ENCODE results near the gene TCIRG1. TPM values are rescaled to one million over a fixed set of nuclear protein-coding genes. Genes with fewer than 3 reads are reported as not detected.

The TCIRG1 gene
- total RNA-seq, 4 donors from 2014 or later: 260 to 697 (median 380) TPM

DNA sequence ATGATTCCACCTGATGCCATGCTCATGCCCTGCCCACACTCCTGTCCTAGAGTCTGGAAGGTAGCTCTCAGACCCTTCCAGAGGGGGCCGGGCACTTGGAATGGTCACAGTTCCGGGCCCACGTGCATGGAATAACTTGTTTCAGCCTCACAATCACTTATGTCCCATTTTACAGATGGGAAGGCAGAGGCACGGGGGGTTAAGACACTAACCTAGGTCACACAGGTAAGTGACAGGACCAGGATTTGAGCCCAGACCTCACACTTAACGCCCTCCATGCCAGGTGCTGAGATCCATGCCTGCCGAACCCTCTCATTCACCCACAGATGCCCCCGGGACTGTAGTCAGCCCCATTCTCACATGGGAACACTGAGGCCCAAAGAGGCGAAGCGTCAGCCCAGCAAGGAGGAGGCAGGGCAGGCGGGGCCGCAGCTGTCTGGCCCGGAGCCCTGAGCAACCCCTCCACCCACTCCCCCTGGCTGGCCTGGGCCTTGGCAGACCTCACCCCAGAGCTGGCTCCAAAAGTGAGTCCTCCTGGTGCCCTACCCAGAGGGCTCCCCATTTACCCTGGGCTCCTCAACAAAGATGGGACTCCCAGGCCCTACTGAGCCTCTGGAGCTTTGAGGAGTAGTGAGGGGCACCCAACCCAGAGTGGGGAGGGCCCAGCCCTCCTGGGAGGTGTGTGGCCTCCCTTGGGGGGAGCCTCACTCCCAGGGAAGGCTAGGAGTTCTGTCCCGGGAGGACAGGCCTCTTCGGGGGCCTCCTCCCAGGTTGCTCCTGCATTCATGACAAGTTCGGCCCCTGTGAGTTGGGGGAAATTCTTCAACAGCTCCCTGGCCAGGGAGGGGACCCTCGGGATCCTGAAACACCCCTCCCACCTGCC, 31.1 kb upstream of the TCIRG1 start:
- Histone ChIP-seq H3K4me3 (no peak overlapping the region), H3K36me3 (no peaks in the 10 kb centered on the region), H3K4me1 (peaks cover 29 to 54% (median 42%) of the 10 kb centered on the region in 4 donors), H3K27ac (peak overlapping the region in 3 of 4 donors; percentile 87 to 96 (median 95)), H3K27me3 (no peaks in the 10 kb centered on the region), H3K9me3 (no peaks in the 10 kb centered on the region)
- 84% methylated on average over 16 of the region's 16 CpGs; no CpG with 5 or more reads in 1 of the 2 donors for WGBS, 2 donors (ENCODE audit: low coverage in 1 of 2)
- no peak for DNase-seq
- intact Hi-C loops (cut with DNase I; ENCODE audit: low total_unique reads): loop anchor here (10.0 kb wide), 1 partner anchor 197 kb away; no protein-coding TSS in a partner anchor
- TF ChIP-seq POLR2AphosphoS5 (IDR thresholded peaks at IDR 0.05): no peak
- no peak for TF ChIP-seq POLR2A (IDR thresholded peaks at IDR 0.05)
- TF ChIP-seq EP300 (IDR thresholded peaks at IDR 0.05; ENCODE audit: low read depth): no peak
- TF ChIP-seq, protein P1, sequence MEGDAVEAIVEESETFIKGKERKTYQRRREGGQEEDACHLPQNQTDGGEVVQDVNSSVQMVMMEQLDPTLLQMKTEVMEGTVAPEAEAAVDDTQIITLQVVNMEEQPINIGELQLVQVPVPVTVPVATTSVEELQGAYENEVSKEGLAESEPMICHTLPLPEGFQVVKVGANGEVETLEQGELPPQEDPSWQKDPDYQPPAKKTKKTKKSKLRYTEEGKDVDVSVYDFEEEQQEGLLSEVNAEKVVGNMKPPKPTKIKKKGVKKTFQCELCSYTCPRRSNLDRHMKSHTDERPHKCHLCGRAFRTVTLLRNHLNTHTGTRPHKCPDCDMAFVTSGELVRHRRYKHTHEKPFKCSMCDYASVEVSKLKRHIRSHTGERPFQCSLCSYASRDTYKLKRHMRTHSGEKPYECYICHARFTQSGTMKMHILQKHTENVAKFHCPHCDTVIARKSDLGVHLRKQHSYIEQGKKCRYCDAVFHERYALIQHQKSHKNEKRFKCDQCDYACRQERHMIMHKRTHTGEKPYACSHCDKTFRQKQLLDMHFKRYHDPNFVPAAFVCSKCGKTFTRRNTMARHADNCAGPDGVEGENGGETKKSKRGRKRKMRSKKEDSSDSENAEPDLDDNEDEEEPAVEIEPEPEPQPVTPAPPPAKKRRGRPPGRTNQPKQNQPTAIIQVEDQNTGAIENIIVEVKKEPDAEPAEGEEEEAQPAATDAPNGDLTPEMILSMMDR (IDR thresholded peaks at IDR 0.05): no peak
- in situ Hi-C loops (cut with MboI; ENCODE audit: low pct_ligation_motif_present in 1 of 4, low pct_unique_long_range_greater_than_20kb in 1 of 4, low sequenced_read_pairs in 3 of 4): no loop called here

DNA sequence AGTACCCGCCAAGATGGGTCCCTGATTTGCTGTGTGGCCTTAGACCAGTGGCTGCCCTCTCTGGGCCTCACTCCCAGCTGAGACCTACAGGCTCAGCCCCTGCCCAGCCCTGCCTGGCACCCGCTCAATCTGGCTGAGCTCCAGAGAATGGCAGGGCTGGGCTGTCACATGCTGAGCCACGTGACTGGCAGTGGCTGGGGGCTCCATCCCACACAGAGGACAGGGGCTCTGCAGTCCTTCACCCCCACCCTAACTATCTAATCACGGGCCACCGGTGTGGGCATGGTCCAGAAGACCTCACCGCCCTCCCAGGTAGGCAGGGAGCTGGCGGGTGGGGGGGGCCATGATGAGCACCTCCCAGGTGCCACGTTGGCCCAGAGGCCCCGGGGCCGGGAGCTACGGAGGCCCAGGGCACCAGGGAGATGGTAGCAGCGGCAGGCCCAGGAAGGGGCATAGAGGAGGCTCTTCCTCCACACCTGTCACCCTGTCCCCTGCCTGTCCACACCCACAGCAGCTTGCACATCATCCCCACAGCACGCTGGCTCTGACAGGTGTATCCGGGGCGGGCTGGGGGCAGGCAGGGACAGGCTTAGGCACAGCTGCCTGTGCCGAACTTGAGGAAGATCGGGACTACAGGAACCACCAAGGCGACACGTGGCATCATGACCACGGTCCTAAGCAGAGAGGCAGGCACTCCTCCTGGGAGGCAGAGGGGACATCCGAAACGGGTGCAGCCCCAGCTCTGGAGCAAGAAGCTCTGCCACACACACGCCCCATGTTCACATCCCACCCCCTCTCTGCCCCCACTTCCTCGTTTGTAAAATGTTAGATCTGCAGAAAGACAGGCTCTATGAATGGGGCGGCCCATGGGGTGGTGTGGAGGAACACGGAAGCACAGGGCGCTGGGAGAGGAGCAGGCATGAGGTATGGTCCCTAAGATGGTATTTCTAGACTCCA, 30.2 kb upstream of the TCIRG1 start:
- intact Hi-C loops (cut with DNase I; ENCODE audit: low total_unique reads) (loop anchor here (10.0 kb wide), 1 partner anchor 196 kb away; no protein-coding TSS in a partner anchor), in situ Hi-C loops (cut with MboI; ENCODE audit: low pct_ligation_motif_present in 1 of 4, low pct_unique_long_range_greater_than_20kb in 1 of 4, low sequenced_read_pairs in 3 of 4) (no loop called here)
- Histone ChIP-seq H3K27ac (peak overlapping the region; percentile 87 to 96 (median 92)), H3K36me3 (no peaks in the 10 kb centered on the region), H3K4me1 (peaks cover 29 to 49% (median 39%) of the 10 kb centered on the region in 4 donors), H3K9me3 (no peaks in the 10 kb centered on the region), H3K27me3 (no peaks in the 10 kb centered on the region), H3K4me3 (no peak overlapping the region)
- TF ChIP-seq POLR2A (IDR thresholded peaks at IDR 0.05) (no peak), POLR2AphosphoS5 (IDR thresholded peaks at IDR 0.05) (peak in 1 of 3 donors; percentile 37)
- WGBS, 2 donors (ENCODE audit: low coverage in 1 of 2): 51% methylated on average over 23 of the region's 27 CpGs; no CpG with 5 or more reads in 1 of the 2 donors
- DNase-seq: peak; percentile 73

GRCh38 chr11:68009391-68010089, 29.3 kb upstream of the TCIRG1 start:
- no peak for TF ChIP-seq EP300 (IDR thresholded peaks at IDR 0.05; ENCODE audit: low read depth)
- TF ChIP-seq, protein P1 (IDR thresholded peaks at IDR 0.05): no peak
- TF ChIP-seq POLR2AphosphoS5 (IDR thresholded peaks at IDR 0.05): no peak
- no peak for TF ChIP-seq POLR2A (IDR thresholded peaks at IDR 0.05)
- Histone ChIP-seq H3K27me3 (no peaks in the 10 kb centered on the region), H3K4me1 (peaks cover 32 to 52% (median 43%) of the 10 kb centered on the region in 4 donors), H3K27ac (peak overlapping the region; percentile 87 to 96 (median 92)), H3K4me3 (peak overlapping the region in 3 of 4 donors; percentile 1 to 41 (median 29)), H3K36me3 (no peaks in the 10 kb centered on the region), H3K9me3 (no peaks in the 10 kb centered on the region)
- in situ Hi-C loops (cut with MboI; ENCODE audit: low pct_ligation_motif_present in 1 of 4, low pct_unique_long_range_greater_than_20kb in 1 of 4, low sequenced_read_pairs in 3 of 4) (no loop called here), intact Hi-C loops (cut with DNase I; ENCODE audit: low total_unique reads) (loop anchor here (10.0 kb wide), 1 partner anchor 195 kb away; no protein-coding TSS in a partner anchor)
- DNase-seq: no peak
- 45 to 73% methylated on average over 2 to 12 of the region's 12 CpGs for WGBS, 2 donors (ENCODE audit: low coverage in 1 of 2)
